GM19452 (cell line): ENCODE data around the gene HLA-A.
A peak's percentile ranks its signal among the peaks of the same experiment; 100 is the strongest.
"Not testable (repeated sequence)": the region's sequence is repeated elsewhere in the genome, so short reads cannot be mapped to it uniquely, and the experiment has no call there.

Experiments
- ATAC-seq: cut with Tn5 transposase; IDR thresholded peaks from one replicate; pipeline ENCODE4 v1.9.1; 2021; ENCODE audit not compliant: unreplicated experiment

Gene HLA-A

DNA sequence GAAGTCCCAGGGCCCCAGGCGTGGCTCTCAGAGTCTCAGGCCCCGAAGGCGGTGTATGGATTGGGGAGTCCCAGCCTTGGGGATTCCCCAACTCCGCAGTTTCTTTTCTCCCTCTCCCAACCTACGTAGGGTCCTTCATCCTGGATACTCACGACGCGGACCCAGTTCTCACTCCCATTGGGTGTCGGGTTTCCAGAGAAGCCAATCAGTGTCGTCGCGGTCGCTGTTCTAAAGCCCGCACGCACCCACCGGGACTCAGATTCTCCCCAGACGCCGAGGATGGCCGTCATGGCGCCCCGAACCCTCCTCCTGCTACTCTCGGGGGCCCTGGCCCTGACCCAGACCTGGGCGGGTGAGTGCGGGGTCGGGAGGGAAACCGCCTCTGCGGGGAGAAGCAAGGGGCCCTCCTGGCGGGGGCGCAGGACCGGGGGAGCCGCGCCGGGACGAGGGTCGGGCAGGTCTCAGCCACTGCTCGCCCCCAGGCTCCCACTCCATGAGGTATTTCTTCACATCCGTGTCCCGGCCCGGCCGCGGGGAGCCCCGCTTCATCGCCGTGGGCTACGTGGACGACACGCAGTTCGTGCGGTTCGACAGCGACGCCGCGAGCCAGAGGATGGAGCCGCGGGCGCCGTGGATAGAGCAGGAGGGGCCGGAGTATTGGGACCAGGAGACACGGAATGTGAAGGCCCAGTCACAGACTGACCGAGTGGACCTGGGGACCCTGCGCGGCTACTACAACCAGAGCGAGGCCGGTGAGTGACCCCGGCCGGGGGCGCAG is at the start of gene HLA-A:
HLA-A (plus strand) TSS at position 258 of the 778 bp plus-strand sequence; CDS start at position 280, 22 bp downstream.
- peak; percentile 85 for ATAC-seq

DNA sequence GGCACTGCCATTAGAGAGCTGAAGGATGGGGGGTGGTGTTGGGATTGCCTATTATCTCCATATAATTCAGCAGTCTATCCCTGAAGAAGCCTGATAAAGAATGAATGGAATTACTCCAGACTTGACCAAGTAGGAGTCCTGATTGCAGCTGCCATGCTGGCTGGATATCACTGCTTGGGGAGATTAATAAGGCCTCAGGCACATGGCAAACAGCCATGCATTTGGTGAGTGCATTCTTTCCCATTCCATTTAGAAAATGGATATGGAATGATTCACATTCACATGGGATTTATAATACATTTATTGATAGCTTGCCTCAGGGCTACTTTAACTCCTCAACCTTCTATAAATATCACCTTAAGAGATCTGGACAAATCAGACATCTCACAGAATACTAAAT is 49.6 kb upstream of the HLA-A start:
- no peak for ATAC-seq

DNA sequence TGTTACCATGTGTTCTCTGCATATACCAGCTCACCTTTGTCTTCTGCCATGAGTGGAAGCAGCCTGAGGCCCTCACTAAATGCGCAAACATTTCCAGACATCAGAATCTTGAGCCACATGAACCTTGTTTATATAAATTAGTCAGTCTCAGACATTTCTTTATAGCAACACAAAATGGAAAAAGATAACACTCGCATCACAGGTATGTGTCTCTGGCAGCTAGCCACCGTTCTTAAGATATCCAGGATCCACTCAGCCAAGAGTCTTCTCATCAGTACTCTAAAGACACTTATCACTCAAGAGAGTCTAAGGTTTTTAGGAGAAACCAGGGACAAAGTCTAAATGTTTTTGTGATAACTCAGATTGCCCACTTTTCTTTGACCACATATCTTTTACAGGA is 43.1 kb upstream of the HLA-A start:
- no peak for ATAC-seq

DNA sequence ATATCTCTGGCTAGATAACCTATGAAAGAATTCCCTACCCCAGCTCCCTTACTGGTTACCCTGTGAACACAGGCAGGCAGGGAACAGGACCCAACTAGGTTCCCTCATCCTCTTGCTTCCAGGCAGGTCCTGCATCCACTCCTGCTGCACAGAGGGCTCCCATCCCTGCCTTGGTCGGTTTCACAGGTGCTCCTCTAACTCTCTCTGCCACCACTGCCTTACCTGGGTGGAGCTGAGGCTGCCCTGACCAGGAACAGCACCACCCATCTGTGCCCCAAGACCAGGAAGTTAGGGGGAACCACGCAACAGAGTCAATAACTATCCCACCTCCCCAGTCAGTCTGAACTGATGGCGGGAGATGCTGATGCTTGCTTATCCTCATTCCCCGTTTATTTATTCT is 37.0 kb upstream of the HLA-A start:
- no peak for ATAC-seq

DNA sequence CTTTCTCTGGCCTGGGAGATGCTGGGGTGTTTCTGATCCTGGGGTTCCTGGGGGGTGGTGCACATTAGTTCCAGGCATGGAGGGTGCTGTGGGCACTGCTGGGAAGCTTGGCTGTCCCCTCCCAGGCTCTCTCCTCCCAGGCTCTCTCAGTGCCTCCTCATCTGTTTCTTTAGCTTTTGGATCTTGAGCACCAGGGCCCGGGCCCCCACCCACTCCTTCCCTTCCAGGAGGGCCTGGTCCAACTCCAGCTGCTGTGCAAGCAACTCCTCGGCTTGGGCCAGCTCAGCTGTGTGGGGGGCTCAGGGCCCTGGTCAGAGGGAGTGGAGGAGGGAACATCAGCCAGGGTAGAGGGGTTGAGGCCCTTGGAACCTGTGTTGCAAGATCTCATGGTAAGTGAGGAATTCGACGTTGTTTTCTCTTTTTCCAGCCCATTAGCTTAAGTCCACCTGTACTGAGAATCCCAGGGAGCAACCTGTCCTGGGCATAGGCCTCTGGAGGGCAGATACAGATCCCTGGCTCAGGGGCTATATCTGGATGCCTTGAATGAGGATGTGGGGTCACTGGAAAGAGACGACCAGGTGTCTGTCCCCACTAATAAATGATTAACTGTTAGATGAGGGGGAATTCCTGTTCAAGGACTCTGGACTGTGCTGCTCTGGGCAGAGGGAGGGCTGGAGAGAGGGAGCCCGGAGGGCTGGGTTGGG is 34.5 kb upstream of the HLA-A start:
- ATAC-seq = no peak

DNA sequence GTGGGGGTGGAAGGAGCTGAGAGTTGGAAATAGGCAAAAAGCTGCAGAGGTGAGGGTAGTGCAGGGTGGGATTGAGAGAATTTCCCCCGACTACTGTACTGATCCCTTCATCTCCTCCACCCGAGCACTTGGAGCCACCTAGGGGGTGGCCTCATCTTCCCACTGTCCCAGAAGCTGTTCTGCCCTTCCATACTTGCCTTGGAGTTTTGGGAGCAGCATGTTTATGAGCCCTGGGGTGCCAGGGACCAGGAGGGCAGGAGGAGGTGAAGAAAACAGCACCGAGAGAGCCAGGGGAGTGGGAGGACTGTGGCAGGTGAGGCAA is 34.0 kb upstream of the HLA-A start:
- no peak for ATAC-seq

DNA sequence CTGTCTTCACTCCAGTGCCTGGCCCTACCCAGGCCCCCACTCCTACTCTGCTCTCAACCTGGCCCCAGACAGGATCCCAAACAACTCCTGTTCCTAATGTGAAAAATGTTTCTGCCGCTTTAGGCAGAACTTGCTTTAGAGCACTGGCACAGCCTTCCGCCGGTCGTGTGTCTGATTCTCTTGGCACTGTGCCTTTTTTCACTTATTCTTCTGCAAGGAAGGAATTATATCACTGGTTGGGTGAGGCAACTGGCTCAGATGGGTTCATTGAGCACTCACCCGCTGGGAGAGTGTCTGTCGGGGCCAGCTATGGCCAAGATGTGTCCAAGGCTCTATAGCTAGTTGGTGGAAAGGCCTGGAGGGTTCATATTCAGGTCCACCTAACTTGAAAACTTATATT is 33.6 kb upstream of the HLA-A start:
- ATAC-seq = no peak

DNA sequence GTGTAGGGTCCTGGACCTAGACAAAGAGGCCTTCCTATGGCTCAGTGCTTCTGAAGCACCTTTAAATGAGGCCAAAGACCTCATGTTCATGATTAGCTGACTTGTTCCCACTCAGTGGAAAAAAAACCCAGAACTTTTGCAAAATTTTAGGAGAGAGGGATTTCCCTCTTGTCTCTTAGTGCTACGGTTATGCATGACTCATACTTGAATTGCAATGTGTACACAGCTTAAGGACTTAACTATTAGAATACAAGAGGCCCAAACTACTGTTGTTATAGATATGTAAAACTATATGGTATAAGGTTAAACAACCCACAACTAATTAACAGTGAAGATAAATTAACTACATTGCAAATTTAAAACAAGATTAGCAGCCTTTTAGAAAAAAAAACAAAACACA is 32.3 kb upstream of the HLA-A start:
- ATAC-seq = no peak

DNA sequence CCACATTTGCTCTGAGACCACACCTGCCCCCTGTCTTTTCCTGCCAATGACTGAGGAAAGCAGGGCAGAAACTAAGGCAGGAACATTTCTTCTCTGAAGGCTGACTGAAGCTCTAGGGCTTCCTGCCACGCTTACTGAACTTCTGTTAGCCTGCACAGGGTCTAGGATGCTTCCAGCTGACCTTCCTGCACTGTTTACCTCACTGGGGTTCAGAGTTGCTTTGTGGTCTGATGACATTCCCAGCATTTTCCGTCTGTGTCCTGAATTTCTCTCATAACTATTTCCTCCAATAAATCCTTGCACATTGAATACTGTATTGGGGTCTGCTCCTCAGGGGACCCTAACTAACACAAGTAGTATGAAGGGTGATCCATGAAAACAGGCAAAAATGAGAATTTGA is 29.5 kb upstream of the HLA-A start:
- ATAC-seq = no peak

DNA sequence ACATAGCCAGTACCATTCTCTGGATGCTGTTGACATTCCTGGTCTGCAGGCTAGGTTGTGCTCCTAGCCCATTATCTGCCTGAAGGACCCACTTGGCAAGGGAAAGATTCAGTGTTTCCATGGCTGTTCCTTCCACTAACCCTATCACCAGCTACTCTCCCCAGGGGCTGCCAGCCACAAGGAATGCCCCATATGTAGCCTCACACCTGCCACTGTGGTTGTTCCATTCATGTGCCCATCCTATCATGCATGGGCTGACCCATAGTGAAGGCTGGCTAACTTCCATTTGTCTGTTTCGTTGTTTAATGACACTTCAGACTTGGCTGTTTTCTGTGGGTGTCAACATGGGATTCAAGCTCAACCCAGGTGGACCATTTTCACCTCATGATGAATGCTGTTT is 25.6 kb upstream of the HLA-A start:
- no peak for ATAC-seq

DNA sequence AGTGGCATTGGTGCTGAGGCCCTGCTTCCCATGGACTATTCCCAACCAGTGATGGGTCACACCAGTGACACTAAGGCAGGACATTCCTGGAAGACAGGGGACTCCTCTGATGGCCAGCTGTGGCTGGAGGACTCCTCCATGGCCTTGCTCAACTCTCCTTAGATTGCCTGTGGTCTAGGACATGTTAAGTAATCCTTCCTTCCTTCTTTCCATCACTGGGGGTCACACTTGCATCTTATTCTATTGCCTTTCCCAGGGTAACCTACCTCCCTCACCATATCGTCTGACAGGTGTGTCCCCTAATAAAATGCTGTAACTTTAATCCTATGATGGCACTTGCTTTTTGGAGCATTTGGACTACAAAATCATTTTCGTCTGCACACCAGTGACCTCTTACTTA is 24.5 kb upstream of the HLA-A start:
- no peak for ATAC-seq

DNA sequence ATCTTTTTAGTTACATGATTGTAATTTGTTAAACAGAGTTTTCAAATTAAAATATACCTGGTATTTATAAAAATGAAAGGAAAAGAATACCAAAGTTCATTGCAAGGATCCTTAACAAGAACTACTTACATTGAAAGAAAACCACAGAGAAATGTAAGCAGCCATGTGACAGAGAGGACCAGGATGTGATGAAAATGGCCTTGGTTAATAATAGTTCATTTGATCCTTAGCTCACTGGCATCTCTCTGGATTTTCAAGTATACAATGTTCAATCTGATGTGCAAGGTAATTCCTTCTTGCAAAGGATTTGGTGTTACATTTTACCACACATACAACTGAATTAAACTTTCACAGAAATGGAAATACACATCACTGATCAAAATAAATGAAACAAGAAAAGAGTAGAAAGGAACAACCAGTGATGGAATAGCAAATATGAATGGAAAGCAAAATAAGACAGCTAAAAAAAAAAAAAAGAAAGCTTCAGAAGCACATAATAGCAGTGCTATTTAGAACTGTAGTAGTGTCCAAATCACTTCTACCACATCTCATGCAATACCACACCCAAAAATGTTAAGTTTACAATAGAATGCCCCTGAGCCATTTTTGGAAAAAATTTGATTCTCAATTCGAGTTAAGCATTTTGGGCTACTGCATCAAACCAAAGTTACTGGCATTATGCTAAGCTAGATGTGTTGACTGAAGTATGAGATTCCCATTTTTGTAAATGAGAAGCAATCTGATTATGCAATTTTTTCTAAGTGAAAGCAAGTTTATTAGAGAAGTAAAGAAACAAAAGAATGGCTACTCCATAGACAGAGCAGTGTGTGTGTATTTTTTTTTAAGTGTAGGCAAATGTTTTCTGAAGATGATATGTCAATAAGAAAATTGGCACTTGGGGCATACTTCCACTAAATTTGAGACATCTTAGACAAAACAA is 22.6 kb upstream of the HLA-A start:
- no peak for ATAC-seq

DNA sequence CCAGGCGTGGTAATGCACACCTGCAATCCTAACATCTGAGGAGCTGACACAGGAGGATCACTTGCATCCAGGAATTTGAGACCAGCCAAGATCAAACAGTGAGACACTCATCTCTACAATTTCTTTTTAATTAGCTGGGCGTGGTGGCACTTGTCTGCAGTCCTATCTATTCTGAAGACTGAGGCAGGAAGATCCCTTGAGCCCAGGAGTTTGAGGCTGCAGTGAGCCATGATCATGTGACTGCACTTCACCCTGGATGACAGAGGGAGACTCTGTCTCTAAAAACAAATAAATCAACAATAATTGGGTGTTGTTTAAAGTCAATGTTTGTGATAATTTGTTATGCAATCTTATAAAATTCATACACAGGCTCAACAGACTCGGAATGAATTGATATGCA is 18.0 kb upstream of the HLA-A start:
- no peak for ATAC-seq

DNA sequence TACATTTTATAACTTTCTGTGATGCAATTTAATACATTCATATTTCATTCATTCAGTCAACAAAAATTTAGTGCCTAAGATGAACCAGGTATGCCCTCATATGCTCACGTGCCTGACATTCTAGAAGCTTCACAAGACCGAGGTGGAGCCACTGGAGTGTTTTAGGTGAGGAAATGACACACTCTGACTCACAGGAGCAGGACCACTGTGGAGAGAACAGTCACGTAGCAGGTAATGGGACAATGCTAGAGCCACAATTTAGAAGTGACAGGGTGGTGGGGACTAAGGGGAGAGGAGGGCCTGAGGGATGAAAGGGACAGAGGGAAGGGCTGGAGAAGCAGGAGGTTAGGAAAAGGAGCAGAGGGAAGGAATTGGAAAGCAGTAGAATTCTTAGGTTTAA is 17.6 kb upstream of the HLA-A start:
- no peak for ATAC-seq

DNA sequence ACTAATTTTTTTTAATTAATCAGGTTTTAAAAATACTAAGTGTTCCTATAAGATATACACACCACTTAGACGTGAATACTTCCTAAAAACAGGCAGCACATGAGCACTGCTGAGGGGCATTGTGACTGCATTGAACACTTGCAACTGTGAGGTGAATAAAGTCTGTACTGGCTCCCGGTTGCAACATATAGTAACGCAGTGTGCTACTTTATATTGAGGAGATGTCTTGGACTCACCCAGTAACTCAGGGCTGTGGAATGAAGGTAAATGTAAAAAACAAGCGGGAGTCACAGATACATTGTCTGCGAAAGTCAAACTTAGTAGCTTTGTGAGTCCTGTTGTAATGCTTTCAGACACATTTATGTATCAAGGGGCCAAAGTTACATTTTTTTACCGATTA is 17.0 kb upstream of the HLA-A start:
- ATAC-seq = no peak

DNA sequence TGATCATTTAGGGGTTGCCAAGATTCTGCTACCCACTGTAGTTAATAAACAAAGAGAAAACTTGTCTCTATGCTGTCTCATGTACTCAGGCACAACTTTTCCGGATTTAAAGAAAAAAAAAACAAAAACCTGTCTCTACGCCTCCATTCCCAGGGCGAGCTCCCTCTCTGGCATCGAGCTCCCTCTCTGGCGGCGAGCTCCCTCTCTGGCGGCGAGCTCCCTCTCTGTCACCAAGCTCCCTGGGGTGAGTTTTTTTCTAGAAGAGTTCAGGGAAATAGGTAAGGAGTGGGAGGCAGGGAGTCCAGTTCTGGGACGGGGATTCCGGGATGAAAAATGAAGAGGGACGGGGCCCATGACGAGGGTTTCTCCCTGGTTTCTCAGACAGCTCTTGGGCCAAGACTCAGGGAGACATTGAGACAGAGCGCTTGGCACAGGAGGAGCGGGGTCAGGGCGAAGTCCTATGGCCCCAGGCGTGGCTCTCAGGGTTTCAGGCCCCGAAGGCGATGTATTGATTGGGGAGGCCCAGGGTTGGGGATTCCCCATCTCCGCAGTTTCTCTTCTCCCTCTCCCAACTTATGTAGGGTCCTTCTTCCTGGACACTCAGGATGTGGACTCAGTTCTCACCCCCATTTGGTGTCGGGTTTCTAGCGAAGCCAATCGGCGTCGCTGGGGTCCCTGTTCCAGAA is 16.5 kb upstream of the HLA-A start:
- peak; percentile 20 for ATAC-seq

DNA sequence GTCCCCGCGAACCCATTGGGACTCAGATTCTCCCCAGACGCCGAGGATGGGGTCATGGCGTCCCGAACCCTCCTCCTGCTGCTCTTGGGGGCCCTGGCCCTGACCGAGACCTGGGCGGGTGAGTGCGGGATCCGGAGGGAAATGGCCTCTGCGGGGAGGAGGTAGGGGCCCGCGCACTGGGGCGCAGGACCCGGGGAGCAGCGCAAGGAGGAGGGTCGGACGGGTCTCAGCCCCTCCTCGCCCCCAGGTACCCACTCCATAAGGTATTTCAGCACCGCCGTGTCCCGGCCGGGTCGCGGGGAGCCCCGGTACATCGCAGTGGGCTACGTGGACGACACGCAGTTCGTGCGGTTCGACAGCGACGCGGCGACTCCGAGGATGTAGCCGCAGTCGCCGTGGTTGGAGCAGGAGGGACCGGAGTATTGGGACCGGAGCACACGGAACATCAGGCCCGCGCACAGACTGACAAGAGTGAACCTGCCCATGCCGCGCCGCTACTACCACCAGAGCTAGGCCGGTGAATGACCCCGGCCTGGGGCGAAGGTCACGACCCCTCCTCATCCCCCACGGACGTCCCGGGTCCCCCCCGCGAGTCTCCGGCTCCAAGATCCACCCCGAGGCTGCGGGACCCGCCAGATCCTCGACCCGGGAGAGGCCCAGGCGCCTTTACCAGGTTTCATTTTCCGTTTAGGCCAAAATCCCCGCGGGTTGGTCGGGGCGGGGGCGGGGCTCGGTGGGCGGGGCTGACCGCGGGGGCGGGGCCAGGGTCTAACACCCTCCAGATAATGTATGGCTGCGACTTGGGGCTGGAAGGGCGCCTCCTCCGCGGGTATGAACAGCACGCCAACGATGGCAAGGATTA is 15.7 kb upstream of the HLA-A start:
- ATAC-seq = peak; percentile 56

DNA sequence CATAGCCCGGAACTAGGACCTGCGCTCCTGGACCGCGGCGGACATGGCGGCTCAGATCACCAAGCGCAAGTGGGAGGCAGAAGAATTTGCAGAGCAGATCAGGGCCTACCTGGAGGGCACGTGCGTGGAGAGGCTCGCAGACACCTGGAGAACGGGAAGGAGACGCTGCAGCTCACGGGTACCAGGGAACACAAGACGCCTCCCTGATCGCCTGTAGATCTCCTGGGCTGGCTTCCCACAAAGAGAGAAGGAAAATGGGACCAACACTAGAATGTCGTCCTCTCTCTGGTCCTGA is 15.1 kb upstream of the HLA-A start:
- ATAC-seq = no peak

DNA sequence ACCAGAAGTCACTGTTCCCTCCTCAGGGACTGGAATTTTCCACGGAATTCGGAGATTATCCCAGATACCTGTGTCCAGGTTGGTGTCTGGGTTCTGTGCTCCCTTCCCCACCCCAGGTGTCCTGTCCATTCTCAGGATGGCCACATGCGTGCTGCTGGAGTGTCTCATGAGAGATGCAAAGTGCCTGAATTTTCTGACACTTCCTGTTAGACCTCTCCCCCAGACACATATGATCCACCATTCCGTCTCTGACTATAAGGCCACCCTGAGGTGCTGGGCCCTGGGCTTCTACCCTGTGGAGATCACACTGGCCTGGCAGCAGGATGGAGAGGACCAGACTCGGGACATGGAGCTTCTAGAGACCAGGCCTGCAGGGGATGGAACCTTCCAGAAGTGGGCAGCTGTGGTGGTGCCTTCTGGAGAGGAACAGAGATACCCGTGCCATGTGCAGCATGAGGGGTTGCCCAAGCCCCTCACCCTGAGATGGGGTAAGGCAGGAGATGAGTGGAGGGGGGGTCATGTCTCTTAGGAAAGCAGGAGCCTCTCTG is 14.4 kb upstream of the HLA-A start:
- no peak for ATAC-seq

DNA sequence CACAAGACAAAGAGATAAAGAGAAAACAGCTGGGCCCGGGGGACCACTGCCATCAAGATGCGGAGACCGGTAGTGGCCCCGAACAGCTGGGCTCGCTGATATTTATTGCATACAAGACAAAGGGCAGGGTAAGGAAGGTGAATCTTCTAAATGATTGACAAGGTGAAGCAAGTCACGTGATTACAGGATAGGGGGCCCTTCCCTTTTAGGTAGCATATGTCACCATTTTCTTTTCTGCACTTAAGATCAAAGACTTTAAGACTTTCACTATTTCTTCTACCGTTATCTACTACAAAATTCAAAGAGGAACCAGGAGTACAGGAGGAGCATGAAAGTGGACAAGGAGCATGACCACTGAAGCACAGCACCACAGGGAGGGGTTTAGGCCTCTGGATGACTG is 12.3 kb upstream of the HLA-A start:
- not testable (repeated sequence) for ATAC-seq
